ENCODE measurements around the gene KREMEN1. TPM values are rescaled to one million over a fixed set of nuclear protein-coding genes. Genes with fewer than 3 reads are reported as not detected.

KREMEN1 gene
- total RNA-seq, 1 donor from 2014 or later = 1.4 TPM

DNA sequence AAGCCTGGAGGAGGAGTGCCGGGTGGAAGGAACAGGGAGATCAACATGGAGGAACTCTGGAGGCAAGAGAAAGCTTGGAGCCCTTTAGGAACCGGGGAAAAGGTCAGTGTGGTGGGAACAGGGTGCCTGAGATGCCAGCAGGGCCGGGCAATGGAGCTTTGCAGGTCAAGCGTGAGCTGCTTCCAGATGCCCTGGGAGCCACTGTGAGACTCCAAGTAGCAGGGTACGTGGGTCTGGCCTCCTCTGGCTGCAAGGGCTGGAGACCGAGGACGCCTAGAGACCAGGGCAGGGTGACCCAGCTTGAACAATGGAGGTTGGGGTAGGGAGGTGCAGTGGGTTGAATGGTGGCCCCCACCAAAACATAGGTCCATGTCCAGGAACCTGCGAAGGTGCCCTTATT is 117.2 kb downstream of the KREMEN1 start:
- no peaks in the 10 kb centered on the region for H4K20me1 ChIP-seq (ENCODE audit: low read depth)
- Mint-ChIP-seq H3K36me3 (peaks cover 2% of the 10 kb centered on the region), H3K4me3 (no peak overlapping the region), H3K27me3 (ENCODE audit: insufficient read depth, low read depth) (no peaks in the 10 kb centered on the region), H3K4me1 (peaks cover 41% of the 10 kb centered on the region), H3K9me3 (no peaks in the 10 kb centered on the region), H3K27ac (peak overlapping the region; percentile 50)
- TF ChIP-seq EZH2phosphoT487 (IDR thresholded peaks at IDR 0.05) (no peak), EZH2 (IDR thresholded peaks at IDR 0.05) (no peak)
- TF ChIP-seq, protein P1, sequence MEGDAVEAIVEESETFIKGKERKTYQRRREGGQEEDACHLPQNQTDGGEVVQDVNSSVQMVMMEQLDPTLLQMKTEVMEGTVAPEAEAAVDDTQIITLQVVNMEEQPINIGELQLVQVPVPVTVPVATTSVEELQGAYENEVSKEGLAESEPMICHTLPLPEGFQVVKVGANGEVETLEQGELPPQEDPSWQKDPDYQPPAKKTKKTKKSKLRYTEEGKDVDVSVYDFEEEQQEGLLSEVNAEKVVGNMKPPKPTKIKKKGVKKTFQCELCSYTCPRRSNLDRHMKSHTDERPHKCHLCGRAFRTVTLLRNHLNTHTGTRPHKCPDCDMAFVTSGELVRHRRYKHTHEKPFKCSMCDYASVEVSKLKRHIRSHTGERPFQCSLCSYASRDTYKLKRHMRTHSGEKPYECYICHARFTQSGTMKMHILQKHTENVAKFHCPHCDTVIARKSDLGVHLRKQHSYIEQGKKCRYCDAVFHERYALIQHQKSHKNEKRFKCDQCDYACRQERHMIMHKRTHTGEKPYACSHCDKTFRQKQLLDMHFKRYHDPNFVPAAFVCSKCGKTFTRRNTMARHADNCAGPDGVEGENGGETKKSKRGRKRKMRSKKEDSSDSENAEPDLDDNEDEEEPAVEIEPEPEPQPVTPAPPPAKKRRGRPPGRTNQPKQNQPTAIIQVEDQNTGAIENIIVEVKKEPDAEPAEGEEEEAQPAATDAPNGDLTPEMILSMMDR (IDR thresholded peaks at IDR 0.05) = no peak
- DNase-seq (ENCODE audit: low spot score) = no peak
- no peaks in the 10 kb centered on the region for H3K27me3 ChIP-seq
- no peaks in the 10 kb centered on the region for H3K79me2 ChIP-seq (ENCODE audit: low read depth)
- peaks cover 8% of the 10 kb centered on the region for H3F3A ChIP-seq (ENCODE audit: low read depth)
- H3K4me3 ChIP-seq = no peak overlapping the region
- H3K4me2 ChIP-seq = no peak overlapping the region
- no peaks in the 10 kb centered on the region for H3K36me3 ChIP-seq
- no peaks in the 10 kb centered on the region for H3K9me3 ChIP-seq (ENCODE audit: low read depth)
- H3K27ac ChIP-seq = no peak overlapping the region
- no peak overlapping the region for H3K9ac ChIP-seq
- H2AFZ ChIP-seq (replicated peaks) = no peak overlapping the region
- H3K4me1 ChIP-seq = peaks cover 16% of the 10 kb centered on the region

DNA sequence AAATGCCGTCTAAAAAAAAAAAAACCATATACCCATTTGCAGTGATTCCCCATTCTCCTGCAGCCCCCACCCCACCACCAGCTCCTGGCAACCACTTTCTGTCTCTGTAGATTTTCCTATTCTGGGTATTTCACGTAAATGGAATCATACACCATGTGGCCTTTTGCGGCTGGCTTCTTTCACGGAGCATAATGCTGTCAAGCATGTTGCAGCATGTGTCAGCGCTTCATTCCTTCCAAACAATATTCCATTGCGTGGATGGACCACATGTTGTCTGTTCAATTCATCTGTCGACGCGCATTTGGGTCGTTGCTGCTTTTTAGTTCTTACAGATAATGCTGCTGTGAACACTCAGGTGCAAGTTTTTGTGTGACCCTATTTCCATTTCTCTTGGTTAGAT is 118.1 kb downstream of the KREMEN1 start:
- H2AFZ ChIP-seq (replicated peaks) = no peak overlapping the region
- H3K36me3 Mint-ChIP-seq = peaks cover 3% of the 10 kb centered on the region

DNA sequence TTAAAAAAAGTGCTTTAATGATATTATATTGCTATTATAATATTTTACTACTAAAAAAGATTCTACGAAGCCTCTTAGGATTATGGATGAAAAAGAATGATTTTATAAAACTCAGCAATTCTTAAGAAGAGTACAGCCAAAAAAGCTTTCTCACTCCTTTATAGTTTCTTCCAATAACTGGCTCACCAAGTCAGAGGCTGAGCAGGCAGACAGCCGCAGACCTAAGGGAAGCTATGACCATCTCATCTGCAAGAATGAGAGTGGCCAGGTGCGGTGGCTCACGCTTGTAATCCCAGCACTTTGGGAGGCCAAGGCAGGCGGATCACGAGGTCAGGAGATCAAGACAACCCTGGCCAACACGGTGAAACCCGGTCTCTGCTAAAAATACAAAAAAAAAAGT is 120.2 kb downstream of the KREMEN1 start:
- TF ChIP-seq, protein P1 (IDR thresholded peaks at IDR 0.05) = no peak
- TF ChIP-seq EZH2phosphoT487 (IDR thresholded peaks at IDR 0.05) (no peak), EZH2 (IDR thresholded peaks at IDR 0.05) (no peak)
- Mint-ChIP-seq H3K36me3 (peaks cover 3% of the 10 kb centered on the region), H3K9me3 (no peaks in the 10 kb centered on the region)

More for the DNA sequence above, 118.1 kb downstream of the KREMEN1 start:
- no peak overlapping the region for H3K4me3 ChIP-seq
- no peaks in the 10 kb centered on the region for H3K27me3 Mint-ChIP-seq (ENCODE audit: insufficient read depth, low read depth)
- no peaks in the 10 kb centered on the region for H3K79me2 ChIP-seq (ENCODE audit: low read depth)
- H3K4me1 Mint-ChIP-seq = peaks cover 45% of the 10 kb centered on the region
- H3K9me3 Mint-ChIP-seq = no peaks in the 10 kb centered on the region
- H3K4me1 ChIP-seq = peaks cover 16% of the 10 kb centered on the region
- no peaks in the 10 kb centered on the region for H3K9me3 ChIP-seq (ENCODE audit: low read depth)
- no peak overlapping the region for H3K4me3 Mint-ChIP-seq
- no peaks in the 10 kb centered on the region for H4K20me1 ChIP-seq (ENCODE audit: low read depth)
- no peak for TF ChIP-seq EZH2phosphoT487 (IDR thresholded peaks at IDR 0.05)
- no peaks in the 10 kb centered on the region for H3K27me3 ChIP-seq
- H3K27ac Mint-ChIP-seq = no peak overlapping the region
- H3F3A ChIP-seq (ENCODE audit: low read depth) = peaks cover 8% of the 10 kb centered on the region
- no peak for DNase-seq (ENCODE audit: low spot score)
- H3K4me2 ChIP-seq = no peak overlapping the region
- H3K9ac ChIP-seq = no peak overlapping the region
- H3K36me3 ChIP-seq = no peaks in the 10 kb centered on the region
- no peak overlapping the region for H3K27ac ChIP-seq

DNA sequence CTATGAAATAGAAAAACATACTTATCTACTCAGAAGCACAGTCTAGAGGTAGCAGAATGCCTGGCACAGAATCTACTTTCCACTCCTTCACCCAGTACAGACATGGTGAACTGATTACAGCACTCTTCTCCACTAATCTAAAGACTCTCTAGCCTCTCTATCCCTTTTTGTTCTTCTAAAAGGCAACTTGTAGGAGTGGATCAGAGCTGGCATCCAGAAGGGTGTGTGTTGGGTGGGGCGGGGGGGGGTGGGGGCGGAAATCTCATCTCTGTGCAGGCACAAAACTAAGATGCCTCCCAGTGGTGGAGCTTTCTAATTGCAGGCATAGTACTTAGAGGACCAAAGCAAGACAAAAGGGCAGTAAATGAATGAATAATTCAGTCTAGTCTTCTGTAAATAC is 121.3 kb downstream of the KREMEN1 start:
- Mint-ChIP-seq H3K4me1 (peaks cover 41% of the 10 kb centered on the region), H3K9me3 (no peaks in the 10 kb centered on the region), H3K27me3 (ENCODE audit: insufficient read depth, low read depth) (peaks cover 3% of the 10 kb centered on the region)

More for the DNA sequence above, 120.2 kb downstream of the KREMEN1 start:
- peak overlapping the region; percentile 94 for H3K27ac Mint-ChIP-seq
- H3K27me3 ChIP-seq = no peaks in the 10 kb centered on the region
- H2AFZ ChIP-seq (replicated peaks) = no peak overlapping the region
- no peaks in the 10 kb centered on the region for H3K79me2 ChIP-seq (ENCODE audit: low read depth)
- peak overlapping the region; percentile 42 for H3K4me3 Mint-ChIP-seq
- H3K9me3 ChIP-seq (ENCODE audit: low read depth) = no peaks in the 10 kb centered on the region
- H4K20me1 ChIP-seq (ENCODE audit: low read depth) = no peaks in the 10 kb centered on the region
- peaks cover 8% of the 10 kb centered on the region for H3F3A ChIP-seq (ENCODE audit: low read depth)
- H3K4me3 ChIP-seq = no peak overlapping the region
- peaks cover 12% of the 10 kb centered on the region for H3K4me1 ChIP-seq
- no peak overlapping the region for H3K9ac ChIP-seq
- peaks cover 50% of the 10 kb centered on the region for H3K4me1 Mint-ChIP-seq
- no peak for DNase-seq (ENCODE audit: low spot score)
- H3K27ac ChIP-seq = no peak overlapping the region
- H3K36me3 ChIP-seq = no peaks in the 10 kb centered on the region
- peak overlapping the region; percentile 47 for H3K4me2 ChIP-seq
- peaks cover under 1% of the 10 kb centered on the region for H3K27me3 Mint-ChIP-seq (ENCODE audit: insufficient read depth, low read depth)

More for the DNA sequence above, 121.3 kb downstream of the KREMEN1 start:
- Mint-ChIP-seq H3K4me3 (no peak overlapping the region), H3K36me3 (peaks cover 3% of the 10 kb centered on the region), H3K27ac (no peak overlapping the region)
- Histone ChIP-seq H3K4me2 (no peak overlapping the region), H3K4me1 (peaks cover 11% of the 10 kb centered on the region), H3K9me3 (ENCODE audit: low read depth) (no peaks in the 10 kb centered on the region), H3K36me3 (no peaks in the 10 kb centered on the region), H3K27ac (no peak overlapping the region), H4K20me1 (ENCODE audit: low read depth) (no peaks in the 10 kb centered on the region), H3K4me3 (no peak overlapping the region), H3F3A (ENCODE audit: low read depth) (peaks cover 8% of the 10 kb centered on the region), H2AFZ (replicated peaks) (no peak overlapping the region), H3K27me3 (no peaks in the 10 kb centered on the region), H3K79me2 (ENCODE audit: low read depth) (no peaks in the 10 kb centered on the region), H3K9ac (no peak overlapping the region)
- no peak for DNase-seq (ENCODE audit: low spot score)
- TF ChIP-seq, protein P1 (IDR thresholded peaks at IDR 0.05) = peak; percentile 17
- TF ChIP-seq EZH2phosphoT487 (IDR thresholded peaks at IDR 0.05) = no peak

Measured in neural progenitor cell (in vitro differentiated cells).